GM12801 (cell line): ENCODE measurements around the gene RTRAF.

Experiments used
- TF ChIP-seq, protein P1 (sequence below): IDR thresholded peaks from one replicate; pipeline ENCODE4 v1.5.1; 2011; ENCODE audit warnings: control low read depth; ENCODE audit not compliant: insufficient read length; ENCODE audit errors: extremely low read depth

The RTRAF gene

DNA sequence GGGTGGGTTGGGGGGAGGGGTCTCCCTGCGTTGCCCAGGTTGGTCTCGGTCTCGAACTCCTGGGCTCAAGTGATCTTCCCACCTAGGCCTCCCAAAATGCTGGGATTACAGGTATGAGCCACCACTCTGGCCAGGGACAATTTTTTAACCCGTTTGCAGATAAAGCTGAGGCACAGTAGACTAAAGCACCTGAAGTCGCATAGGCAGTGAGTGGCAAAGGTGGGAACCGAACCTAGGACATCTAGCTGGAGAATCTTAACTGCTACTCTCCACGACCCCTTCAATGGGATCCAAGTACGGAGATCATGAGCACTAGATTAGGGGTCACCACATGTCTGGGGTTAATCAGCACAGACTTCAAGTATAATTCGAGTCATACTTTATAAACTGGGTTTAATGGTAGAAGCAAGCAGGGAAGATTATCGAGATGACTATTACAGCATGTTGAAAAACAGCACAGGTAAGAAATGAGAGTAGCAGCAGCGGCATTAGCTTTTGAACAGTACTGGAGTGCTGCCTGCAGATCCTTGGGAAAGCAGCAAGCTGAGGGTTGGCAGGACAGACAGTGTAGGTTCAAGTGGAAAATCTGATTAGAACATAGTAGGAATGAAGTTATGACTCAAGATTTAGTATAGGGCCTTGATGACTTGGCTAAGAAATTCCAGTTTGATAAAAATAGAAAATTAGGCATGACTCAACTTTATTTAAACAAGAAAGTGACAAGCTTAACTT is 55.6 kb downstream of the RTRAF start:
- TF ChIP-seq, protein P1, sequence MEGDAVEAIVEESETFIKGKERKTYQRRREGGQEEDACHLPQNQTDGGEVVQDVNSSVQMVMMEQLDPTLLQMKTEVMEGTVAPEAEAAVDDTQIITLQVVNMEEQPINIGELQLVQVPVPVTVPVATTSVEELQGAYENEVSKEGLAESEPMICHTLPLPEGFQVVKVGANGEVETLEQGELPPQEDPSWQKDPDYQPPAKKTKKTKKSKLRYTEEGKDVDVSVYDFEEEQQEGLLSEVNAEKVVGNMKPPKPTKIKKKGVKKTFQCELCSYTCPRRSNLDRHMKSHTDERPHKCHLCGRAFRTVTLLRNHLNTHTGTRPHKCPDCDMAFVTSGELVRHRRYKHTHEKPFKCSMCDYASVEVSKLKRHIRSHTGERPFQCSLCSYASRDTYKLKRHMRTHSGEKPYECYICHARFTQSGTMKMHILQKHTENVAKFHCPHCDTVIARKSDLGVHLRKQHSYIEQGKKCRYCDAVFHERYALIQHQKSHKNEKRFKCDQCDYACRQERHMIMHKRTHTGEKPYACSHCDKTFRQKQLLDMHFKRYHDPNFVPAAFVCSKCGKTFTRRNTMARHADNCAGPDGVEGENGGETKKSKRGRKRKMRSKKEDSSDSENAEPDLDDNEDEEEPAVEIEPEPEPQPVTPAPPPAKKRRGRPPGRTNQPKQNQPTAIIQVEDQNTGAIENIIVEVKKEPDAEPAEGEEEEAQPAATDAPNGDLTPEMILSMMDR: no peak

DNA sequence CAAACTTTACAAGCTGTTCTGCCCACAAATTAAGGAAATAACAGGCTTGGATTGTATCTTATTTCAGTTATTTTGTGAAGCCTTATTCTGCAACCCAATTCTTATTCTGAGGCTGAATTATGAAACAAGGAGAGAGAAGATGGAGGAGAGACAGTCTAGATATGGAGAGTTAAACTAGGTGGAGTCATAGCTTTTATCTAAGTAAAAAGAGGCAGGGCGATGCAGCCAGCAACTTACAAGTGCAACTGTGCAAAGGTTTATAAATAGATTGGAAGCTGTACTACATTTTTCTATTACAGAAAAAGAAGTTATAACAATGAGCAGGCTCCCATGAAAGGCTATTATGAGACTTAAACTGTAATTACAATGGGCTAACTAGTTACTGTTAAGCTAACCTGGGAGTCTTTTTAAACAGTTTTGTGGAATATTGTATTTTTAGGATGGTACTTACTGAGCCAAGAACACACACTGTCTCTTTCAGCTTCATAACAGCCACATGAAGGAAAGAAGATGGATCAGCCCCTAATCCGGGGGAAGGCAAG is 57.1 kb downstream of the RTRAF start:
- TF ChIP-seq, protein P1: no peak

DNA sequence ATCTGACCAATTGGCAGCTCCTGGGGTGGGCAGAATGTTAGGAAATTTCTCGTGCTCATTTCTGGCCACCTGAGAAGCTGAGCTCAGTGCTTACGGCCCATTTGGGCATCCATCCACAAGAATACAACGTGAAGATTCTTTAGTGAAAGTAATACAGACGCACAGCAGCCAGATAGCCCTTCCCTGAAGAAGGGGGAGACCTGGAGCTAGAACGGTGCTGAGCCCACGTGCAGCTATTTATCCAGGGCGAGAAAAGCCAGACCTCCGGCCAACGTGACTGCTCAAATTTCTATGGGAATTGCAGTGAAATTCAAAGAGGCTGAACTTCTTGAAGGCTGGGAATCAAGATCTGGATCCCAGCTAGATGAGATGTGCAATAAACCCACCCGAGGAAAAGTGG is 58.8 kb downstream of the RTRAF start:
- TF ChIP-seq, protein P1: no peak

DNA sequence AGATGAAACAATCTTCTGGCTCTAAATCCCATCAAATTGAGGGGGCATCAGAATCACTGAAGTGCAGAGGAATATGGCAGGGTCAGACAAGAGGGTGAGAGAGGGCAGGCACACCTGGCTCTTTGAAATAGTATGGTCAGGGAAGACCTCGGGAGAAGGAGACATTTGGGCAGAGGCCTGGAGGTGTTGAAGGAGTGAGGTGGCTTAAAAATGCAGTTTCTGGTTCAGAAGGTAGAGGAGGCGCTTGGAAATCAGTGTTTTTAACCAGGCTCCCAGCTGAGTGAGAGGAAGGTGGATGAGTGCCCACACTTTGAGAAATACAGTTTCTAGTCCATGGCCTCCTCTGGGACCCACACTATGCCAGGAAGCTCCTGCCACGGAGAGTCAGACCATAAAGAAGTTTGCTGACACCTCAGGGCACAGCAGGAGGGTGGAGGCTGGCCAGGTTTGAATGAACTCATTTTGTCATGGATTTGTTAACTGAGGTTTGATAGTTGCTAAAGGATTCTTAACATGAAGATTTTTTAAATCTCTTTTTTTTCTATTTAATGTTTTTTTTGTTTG is 59.4 kb downstream of the RTRAF start:
- TF ChIP-seq, protein P1: no peak

DNA sequence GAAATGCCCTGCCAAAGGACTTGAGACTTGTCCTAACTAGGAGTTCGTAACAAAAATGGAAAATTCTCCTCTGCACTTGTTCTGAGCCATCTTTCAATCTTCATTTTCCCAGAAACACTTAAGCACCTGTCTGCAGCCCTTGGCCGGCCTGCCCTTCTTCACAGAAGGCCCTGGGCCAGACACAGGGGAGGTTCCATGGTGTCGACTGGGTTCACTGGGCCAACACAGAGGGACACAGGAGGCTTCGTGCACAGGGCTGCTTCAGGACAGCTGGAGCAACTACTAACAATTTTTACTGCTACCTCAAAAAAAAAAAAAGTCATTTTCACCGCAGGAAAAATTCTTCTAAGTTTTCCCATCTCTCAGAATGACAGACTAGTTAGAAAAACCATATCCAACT is 59.9 kb downstream of the RTRAF start:
- TF ChIP-seq, protein P1: no peak

DNA sequence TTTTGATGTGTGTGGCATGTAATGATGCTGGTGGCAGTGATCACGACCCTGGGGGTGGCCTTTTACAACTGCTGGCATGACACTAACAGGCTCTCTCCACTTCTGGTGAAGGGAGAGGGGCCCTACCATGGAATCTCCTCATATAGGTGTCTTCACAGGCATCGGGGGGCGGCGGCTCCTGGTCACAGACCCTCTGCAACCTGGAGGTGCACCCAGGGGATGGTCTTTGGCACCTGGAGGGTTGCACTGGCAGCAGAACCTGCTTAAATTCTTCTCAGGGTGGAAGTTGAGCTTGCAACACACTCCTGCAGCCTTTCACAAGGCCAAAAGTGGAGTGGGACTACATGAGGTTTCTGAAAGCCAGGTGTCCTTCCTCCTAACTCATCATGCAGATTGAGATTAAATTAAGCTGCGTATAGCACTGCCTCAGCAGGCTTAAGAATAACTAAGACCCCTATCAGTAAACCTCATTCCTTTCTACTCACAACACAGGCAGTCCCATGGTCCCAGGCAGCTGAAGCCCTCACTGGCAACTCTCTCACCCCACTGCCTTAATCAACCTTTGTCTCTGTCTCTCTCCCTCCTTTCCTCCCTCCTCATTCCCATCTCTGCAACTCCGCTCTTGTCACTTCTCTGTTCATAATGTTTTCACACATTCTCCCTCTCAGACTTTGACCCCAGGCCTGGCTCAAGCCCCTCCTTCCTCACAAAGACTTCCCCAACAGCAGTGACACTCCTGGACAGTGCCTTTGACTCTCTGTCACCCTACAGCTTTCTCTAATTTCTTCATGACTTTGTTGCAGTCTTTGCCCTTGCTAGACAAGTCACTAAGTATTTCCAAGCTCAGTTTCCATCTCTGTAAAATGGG is 60.6 kb downstream of the RTRAF start:
- TF ChIP-seq, protein P1: no peak

DNA sequence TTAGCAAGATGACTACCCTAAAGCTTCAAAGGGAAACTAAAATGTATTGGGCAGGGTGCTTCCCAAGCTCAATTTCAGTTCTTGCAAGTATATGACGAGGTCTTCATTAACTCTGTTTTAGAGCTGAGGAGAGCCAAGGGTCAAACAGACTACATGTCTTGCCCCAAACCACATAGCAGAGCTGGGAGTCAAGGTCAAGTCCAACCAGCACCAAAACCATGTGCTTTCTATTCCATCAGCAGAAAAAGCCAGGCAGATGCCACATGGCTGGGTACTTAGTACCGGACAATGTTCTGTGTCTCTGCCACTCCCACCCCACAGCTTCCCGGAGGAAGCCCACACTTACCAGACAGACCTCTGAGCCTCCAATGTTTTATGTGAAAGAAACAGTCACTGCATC is 61.9 kb downstream of the RTRAF start:
- TF ChIP-seq, protein P1: no peak
